Measurements from ENCODE around the gene QRFP. TPM values are rescaled to one million over a fixed set of nuclear protein-coding genes. Genes with fewer than 3 reads are reported as not detected.
A peak's percentile ranks its signal among the peaks of the same experiment; 100 is the strongest.

Gene QRFP
- total and polyA plus RNA-seq, 2 of the 8 experiments (the other 6 are each of a cell fraction or from before 2014, with no cell fraction given), result not detected

DNA sequence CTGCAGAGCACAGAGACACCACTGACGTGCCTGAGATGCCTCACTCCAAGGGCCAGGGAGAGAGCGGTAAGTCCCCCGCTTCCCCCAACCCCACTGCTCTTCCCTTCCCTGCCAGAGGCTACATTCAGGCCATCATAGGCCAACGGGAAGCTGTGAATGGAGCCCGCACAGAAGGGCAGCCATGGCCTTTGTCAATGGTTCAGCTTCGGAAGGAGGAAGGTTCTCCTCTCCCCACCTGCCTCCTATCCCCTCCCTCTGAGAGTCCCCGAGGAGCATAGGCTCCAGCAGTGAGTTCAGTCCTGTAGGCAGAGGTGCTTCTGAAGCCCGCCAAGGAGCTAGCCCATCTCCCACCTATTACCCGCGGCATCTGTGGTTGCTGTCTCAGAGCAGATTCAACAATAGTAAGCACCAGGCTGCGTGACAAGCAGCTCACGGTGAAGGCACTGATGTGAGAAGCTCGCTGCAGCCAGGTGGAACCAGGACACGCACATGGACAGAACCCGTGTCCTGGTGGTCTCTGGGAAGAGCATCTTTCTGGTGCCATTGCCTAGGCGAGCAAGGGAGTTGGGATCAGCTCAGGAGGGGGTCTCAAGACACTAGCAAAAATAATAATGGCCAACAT is 15.9 kb downstream of the QRFP start:
- peaks cover 42 to 81% (median 65%) of the 10 kb centered on the region in 4 experiments for H3K36me3 ChIP-seq (ENCODE audit: control insufficient read depth in 2 of 4, insufficient read depth in 4 of 4, low read length in 3 of 4)
- no peak overlapping the region for H3K4me3 ChIP-seq (ENCODE audit: extremely low read depth in 1 of 4, insufficient read depth in 2 of 4, low read depth in 3 of 4, low read length in 4 of 4)
- POLR2A ChIA-PET (ENCODE audit: partially characterized antibody), result interaction anchor here (1.2 kb wide), 1 partner anchor 11 kb away, joined by 6 read pairs; no protein-coding TSS in a partner anchor
- no peaks in the 10 kb centered on the region for H3K9me3 ChIP-seq (ENCODE audit: insufficient read depth in 2 of 2, low read depth in 1 of 2, low read length in 1 of 2)
- H3K18ac ChIP-seq (ENCODE audit: extremely low read depth, low read length), result no peak overlapping the region
- no peak overlapping the region for H2BK120ac ChIP-seq (replicated peaks; ENCODE audit: low read depth, low read length)
- no peaks in the 10 kb centered on the region for H3K79me2 ChIP-seq (ENCODE audit: control insufficient read depth in 1 of 2, insufficient read depth in 2 of 2, low read length in 2 of 2)
- H2BK20ac ChIP-seq (ENCODE audit: low read length), result no peak overlapping the region
- no peak for DNase-seq (ENCODE audit: low read depth in 1 of 2, low spot score in 2 of 2)
- H2AK5ac ChIP-seq (ENCODE audit: low read depth, low read length), result no peak overlapping the region
- H3K14ac ChIP-seq (ENCODE audit: insufficient read length), result no peak overlapping the region
- H4K20me1 ChIP-seq (replicated peaks in 1 of 2; ENCODE audit: control insufficient read depth in 1 of 2, insufficient read depth in 2 of 2, low read length in 2 of 2), result peaks cover 1 to 12% of the 10 kb centered on the region in 2 experiments
- no peak overlapping the region for H3K4me2 ChIP-seq (ENCODE audit: insufficient read depth in 1 of 2, low read depth in 2 of 2, low read length in 2 of 2)
- no peak overlapping the region; a peak in 1 of 7 replicates for H3K9ac ChIP-seq (replicated peaks in 1 of 4; ENCODE audit: extremely low read depth in 1 of 4, low read depth in 3 of 4, low read length in 3 of 4)
- CTCF ChIA-PET (ENCODE audit: partially characterized antibody), result interaction anchor here (0.6 to 2.4 kb wide), 6 partner anchors 9 to 180 kb away, joined by 3 to 21 read pairs (median 6); no protein-coding TSS in a partner anchor
- H3K23me2 ChIP-seq (ENCODE audit: low read depth, low read length), result no peaks in the 10 kb centered on the region
- no peak overlapping the region for H2BK12ac ChIP-seq (ENCODE audit: low read depth, low read length)
- H3K27me3 ChIP-seq (replicated peaks in 1 of 4; ENCODE audit: control insufficient read depth in 3 of 4, extremely low read depth in 1 of 4, insufficient read depth in 3 of 4, low read length in 3 of 4), result no peaks in the 10 kb centered on the region
- H4K91ac ChIP-seq (replicated peaks; ENCODE audit: insufficient read length, low read length), result no peak overlapping the region
- no peak overlapping the region for H3K27ac ChIP-seq (ENCODE audit: low read depth, low read length)
- H3K56ac ChIP-seq (replicated peaks; ENCODE audit: insufficient read length, low read depth, low read length), result no peak overlapping the region
- no peaks in the 10 kb centered on the region for H3K4me1 ChIP-seq (replicated peaks in 1 of 4; ENCODE audit: control insufficient read depth in 3 of 4, insufficient read depth in 4 of 4, low read length in 3 of 4)
- no peak overlapping the region for H3K23ac ChIP-seq (ENCODE audit: insufficient read length)
- WGBS, 2 experiments (ENCODE audit: extremely low coverage in 1 of 2, insufficient coverage in 1 of 2, insufficient read length in 1 of 2, insufficient replicate concordance in 2 of 2, low coverage in 1 of 2, low lambda C conversion rate in 2 of 2, missing lambda C conversion rate in 1 of 2), result 92% methylated on average over 16 of the region's 16 CpGs; no CpG with 5 or more reads in 1 of the 2 experiments
- H4K5ac ChIP-seq (ENCODE audit: insufficient read length, low read depth, low read length), result no peak overlapping the region
- no peak overlapping the region for H2BK5ac ChIP-seq (ENCODE audit: low read depth, low read length)
- no peak overlapping the region for H2BK15ac ChIP-seq (ENCODE audit: low read length)
- peak overlapping the region; percentile 53; the same call in 1 of the 2 replicates for H4K8ac ChIP-seq (ENCODE audit: extremely low read depth, insufficient read depth, low read length)
- H3K79me1 ChIP-seq (ENCODE audit: low read depth, low read length), result 0 out of 2 replicates have a peak, but pooled peaks cover 3% of the 10 kb centered on the region
- FAIRE-seq, result no peak
- no peak overlapping the region for H2AFZ ChIP-seq (ENCODE audit: low read length)
- no peak overlapping the region for H3K4ac ChIP-seq (replicated peaks; ENCODE audit: insufficient read length, low read depth, low read length)
- TF ChIP-seq SIX5 (IDR thresholded peaks at IDR 0.05; ENCODE audit: low read depth, low read length) (no peak), POLR2A (IDR thresholded peaks at IDR 0.05; ENCODE audit: control extremely low read depth in 1 of 2, low read depth in 2 of 2, low read length in 2 of 2) (no peak), HDAC2 (IDR thresholded peaks at IDR 0.05; ENCODE audit: borderline replicate concordance in 1 of 2, low read depth in 2 of 2, low read length in 2 of 2) (no peak), KDM4A (IDR thresholded peaks at IDR 0.05; ENCODE audit: low read depth, low read length, severe bottlenecking) (no peak), NANOG (IDR thresholded peaks at IDR 0.05; ENCODE audit: insufficient read depth, low read depth, low read length, poor library complexity, severe bottlenecking) (no peak), KDM5A (IDR thresholded peaks at IDR 0.05; ENCODE audit: low read length) (no peak), KDM1A (IDR thresholded peaks at IDR 0.05; ENCODE audit: borderline replicate concordance, low read length) (no peak), SP2 (IDR thresholded peaks at IDR 0.05; ENCODE audit: low read length) (no peak)

All from H1 (cell line).